Lower lobe of right lung (tissue), 2 donors: ENCODE measurements around the gene MYH13. TPM values are rescaled to one million over a fixed set of nuclear protein-coding genes. Genes with fewer than 3 reads are reported as not detected.

Source experiments
- ATAC-seq, 2 donors: fragments of 200-7000 bp; cut with Tn5 transposase; one replicate each; pipeline ENCODE4 v1.9.1; 2020 to 2022; ENCODE audit warnings: mild to moderate bottlenecking in 2 of 2, moderate library complexity in 2 of 2
- DNase-seq: peaks from one replicate; pipeline ENCODE4 v3.0.0-alpha.2; 2020
- H3K27ac ChIP-seq: fragments of 200-600 bp; one replicate; pipeline ENCODE4 v1.8.0; 2022
- H3K27me3 ChIP-seq: fragments of 200-600 bp; one replicate; pipeline ENCODE4 v1.8.0; 2022; ENCODE audit warnings: low read depth
- H3K36me3 ChIP-seq: fragments of 200-600 bp; one replicate; pipeline ENCODE4 v1.8.0; 2022; ENCODE audit warnings: mild to moderate bottlenecking
- H3K4me1 ChIP-seq: fragments of 200-600 bp; one replicate; pipeline ENCODE4 v1.8.0; 2022
- H3K4me3 ChIP-seq: fragments of 200-600 bp; one replicate; pipeline ENCODE4 v1.8.0; 2022; ENCODE audit warnings: mild to moderate bottlenecking
- H3K9me3 ChIP-seq: fragments of 200-600 bp; one replicate; pipeline ENCODE4 v1.8.0; 2022
- intact Hi-C: fragments of 100-400 bp; cut with DNase I; formaldehyde crosslinking; loops from one replicate; pipeline ENCODE4 v1.11.0; 2022
- total RNA-seq: library from RNA; stranded (reverse); fragmentation: NEBNext Ultra II Directional; extraction: Animal tissue kit (Norgen Biotek cat#: 25700); gene quantifications from one replicate; pipeline ENCODE4 v1.2.1, GENCODE V29; 2021
- TF ChIP-seq, protein P1 (sequence below): fragments of 200-600 bp; IDR thresholded peaks from one replicate; pipeline ENCODE4 v1.8.0; 2022; ENCODE audit warnings: antibody characterized with exemption, mild to moderate bottlenecking
- donor health status: DM: no; HTN: yes; CAD: no; lungs with severe emphysema.

MYH13 gene
- total RNA-seq, 1 donor from 2014 or later, result not detected

DNA sequence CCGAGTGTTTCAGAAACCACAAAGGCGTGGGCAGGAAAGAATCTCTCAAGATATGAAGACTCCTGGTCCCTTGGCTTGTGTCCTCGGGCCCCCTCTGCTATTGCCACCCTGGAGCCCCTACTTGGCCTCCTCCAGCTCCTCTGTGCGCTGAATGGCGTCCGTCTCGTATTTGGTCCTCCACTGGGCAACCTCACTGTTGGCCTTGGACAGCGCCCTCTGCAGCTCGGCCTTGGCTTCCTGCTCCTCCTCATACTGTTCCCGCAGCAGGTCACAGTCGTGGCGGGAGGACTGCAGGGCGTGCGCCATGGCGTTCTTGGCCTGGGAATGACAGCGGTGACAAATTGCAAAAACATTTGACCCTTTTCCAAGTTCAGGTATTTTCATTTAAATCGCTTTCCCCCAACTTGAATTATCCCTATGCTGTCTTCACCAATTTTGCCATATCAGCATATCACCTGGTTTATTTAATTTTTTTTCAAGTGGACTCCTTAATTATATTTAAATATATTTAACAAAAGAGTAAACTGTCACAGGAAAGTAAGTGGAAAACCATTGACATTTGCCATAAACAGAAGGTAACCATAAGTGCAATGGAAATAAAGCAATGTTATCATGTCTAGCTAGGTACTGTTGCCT is 59.7 kb downstream of the MYH13 start:
- H3K9me3 ChIP-seq, result no peaks in the 10 kb centered on the region
- no peak overlapping the region for H3K4me3 ChIP-seq
- no peak for DNase-seq
- intact Hi-C loops, result no loop called here
- H3K27ac ChIP-seq, result no peak overlapping the region
- no peaks in the 10 kb centered on the region for H3K4me1 ChIP-seq
- TF ChIP-seq, protein P1, sequence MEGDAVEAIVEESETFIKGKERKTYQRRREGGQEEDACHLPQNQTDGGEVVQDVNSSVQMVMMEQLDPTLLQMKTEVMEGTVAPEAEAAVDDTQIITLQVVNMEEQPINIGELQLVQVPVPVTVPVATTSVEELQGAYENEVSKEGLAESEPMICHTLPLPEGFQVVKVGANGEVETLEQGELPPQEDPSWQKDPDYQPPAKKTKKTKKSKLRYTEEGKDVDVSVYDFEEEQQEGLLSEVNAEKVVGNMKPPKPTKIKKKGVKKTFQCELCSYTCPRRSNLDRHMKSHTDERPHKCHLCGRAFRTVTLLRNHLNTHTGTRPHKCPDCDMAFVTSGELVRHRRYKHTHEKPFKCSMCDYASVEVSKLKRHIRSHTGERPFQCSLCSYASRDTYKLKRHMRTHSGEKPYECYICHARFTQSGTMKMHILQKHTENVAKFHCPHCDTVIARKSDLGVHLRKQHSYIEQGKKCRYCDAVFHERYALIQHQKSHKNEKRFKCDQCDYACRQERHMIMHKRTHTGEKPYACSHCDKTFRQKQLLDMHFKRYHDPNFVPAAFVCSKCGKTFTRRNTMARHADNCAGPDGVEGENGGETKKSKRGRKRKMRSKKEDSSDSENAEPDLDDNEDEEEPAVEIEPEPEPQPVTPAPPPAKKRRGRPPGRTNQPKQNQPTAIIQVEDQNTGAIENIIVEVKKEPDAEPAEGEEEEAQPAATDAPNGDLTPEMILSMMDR, result no peak
- H3K36me3 ChIP-seq, result no peaks in the 10 kb centered on the region
- no peak for ATAC-seq
- H3K27me3 ChIP-seq, result no peaks in the 10 kb centered on the region

GRCh38 chr17:10311131-10311530 is 61.7 kb downstream of the MYH13 start:
- no peaks in the 10 kb centered on the region for H3K9me3 ChIP-seq
- intact Hi-C loops, result no loop called here
- H3K36me3 ChIP-seq, result no peaks in the 10 kb centered on the region
- H3K4me1 ChIP-seq, result no peaks in the 10 kb centered on the region
- no peaks in the 10 kb centered on the region for H3K27me3 ChIP-seq
- H3K27ac ChIP-seq, result no peak overlapping the region
- no peak overlapping the region for H3K4me3 ChIP-seq
- ATAC-seq (no peak), DNase-seq (no peak)
- TF ChIP-seq, protein P1, result no peak

DNA sequence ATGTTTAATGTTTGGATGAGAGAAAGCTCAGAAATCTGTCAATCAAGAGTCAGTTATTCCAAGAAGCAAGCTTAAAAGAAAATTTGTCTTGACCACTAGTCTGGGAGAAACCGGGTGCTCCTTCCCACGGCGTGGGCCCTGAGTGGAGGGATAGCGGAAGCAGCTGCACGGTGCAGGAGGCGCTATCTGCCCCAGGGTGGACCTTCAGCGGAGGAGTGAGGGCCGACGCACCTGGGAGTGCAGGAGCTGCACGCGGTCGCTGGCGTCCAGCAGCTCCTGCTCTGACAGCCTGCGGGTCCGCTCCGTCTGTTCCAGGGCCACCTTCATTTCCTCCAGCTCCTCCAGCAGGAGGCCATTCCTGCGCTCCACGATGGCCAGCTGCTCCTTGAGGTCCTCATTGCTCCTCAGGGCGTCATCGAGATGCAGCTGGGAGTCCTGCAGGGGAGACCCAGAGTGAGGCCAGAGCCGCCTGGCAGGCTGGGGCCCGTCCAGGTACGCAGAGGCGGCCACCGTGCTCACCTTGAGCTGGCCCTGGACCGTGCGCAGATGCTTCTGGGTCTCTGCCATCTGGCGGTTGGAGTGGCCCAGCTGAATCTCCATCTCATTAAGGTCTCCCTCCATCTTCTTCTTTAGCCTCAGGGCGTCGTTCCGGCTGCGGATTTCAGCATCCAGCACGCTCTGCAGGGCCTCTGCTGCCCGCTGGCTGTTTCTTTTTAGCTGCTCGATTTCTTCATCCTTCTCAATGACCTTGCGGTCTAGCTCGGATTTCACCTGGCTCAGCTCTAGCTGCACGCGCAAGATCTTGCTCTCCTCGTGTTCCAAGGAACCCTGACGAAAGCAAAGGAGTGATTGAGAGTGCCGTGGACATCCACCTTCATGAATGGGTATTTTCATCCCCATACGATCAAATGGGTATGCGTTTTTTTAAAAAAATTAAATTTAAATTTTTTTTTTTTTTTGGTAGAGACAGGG is 63.5 kb downstream of the MYH13 start:
- no peaks in the 10 kb centered on the region for H3K27me3 ChIP-seq
- intact Hi-C loops, result no loop called here
- H3K9me3 ChIP-seq, result no peaks in the 10 kb centered on the region
- H3K36me3 ChIP-seq, result no peaks in the 10 kb centered on the region
- no peak for DNase-seq
- no peak overlapping the region for H3K27ac ChIP-seq
- TF ChIP-seq, protein P1, result no peak
- H3K4me1 ChIP-seq, result no peaks in the 10 kb centered on the region
- no peak for ATAC-seq
- H3K4me3 ChIP-seq, result no peak overlapping the region

- H3K4me1 ChIP-seq, result no peaks in the 10 kb centered on the region
- no peaks in the 10 kb centered on the region for H3K36me3 ChIP-seq
- intact Hi-C loops, result no loop called here
- H3K27ac ChIP-seq, result no peak overlapping the region
- ATAC-seq (no peak), DNase-seq (no peak)
- H3K4me3 ChIP-seq, result no peak overlapping the region
- H3K27me3 ChIP-seq, result no peaks in the 10 kb centered on the region
- no peaks in the 10 kb centered on the region for H3K9me3 ChIP-seq
- TF ChIP-seq, protein P1, result no peak
These were observed 66.2 kb downstream of the MYH13 start for GRCh38 chr17:10306585-10306984.

- ATAC-seq, result no peak
- no peak for DNase-seq
- no peaks in the 10 kb centered on the region for H3K9me3 ChIP-seq
- no peaks in the 10 kb centered on the region for H3K36me3 ChIP-seq
- no peaks in the 10 kb centered on the region for H3K27me3 ChIP-seq
- no peaks in the 10 kb centered on the region for H3K4me1 ChIP-seq
- H3K4me3 ChIP-seq, result no peak overlapping the region
- intact Hi-C loops, result no loop called here
- no peak overlapping the region for H3K27ac ChIP-seq
- TF ChIP-seq, protein P1, result no peak
These were observed 67.4 kb downstream of the MYH13 start for GRCh38 chr17:10305398-10305797.
